ENCODE data around the gene ANKRD33. TPM values are rescaled to one million over a fixed set of nuclear protein-coding genes. Genes with fewer than 3 reads are reported as not detected.

Gene ANKRD33
- total RNA-seq, 1 experiment from 2014 or later: 0.21 TPM

- Histone ChIP-seq H3K36me3 (ENCODE audit: control insufficient read depth, insufficient read depth, low read length) (no peaks in the 10 kb centered on the region), H3K27me3 (ENCODE audit: control insufficient read depth, insufficient read depth, low read length) (no peaks in the 10 kb centered on the region), H3K4me1 (ENCODE audit: control insufficient read depth, insufficient read depth, low read length) (peaks cover 10% of the 10 kb centered on the region), H3K27ac (ENCODE audit: low read length) (no peak overlapping the region), H3K4me3 (ENCODE audit: low read depth in 2 of 2, low read length in 2 of 2) (no peak overlapping the region), H3K9me3 (ENCODE audit: control insufficient read depth, insufficient read depth, low read depth, low read length) (no peaks in the 10 kb centered on the region)
- ChIA-PET POLR2A (interaction anchor here (0.6 kb wide), 2 partner anchors 8 to 777 kb away, joined by 7 to 8 read pairs; no protein-coding TSS in a partner anchor), CTCF (no interaction called here)
- ATAC-seq (no peak), DNase-seq (ENCODE audit: low read depth, low spot score) (no peak)
- no TSS peak for BruUV-seq (replicated peaks)
- in situ Hi-C loops (cut with HindIII; ENCODE audit: low pct_unique_long_range_greater_than_20kb, low sequenced_read_pairs): no loop called here
- intact Hi-C loops (cut with micrococcal nuclease; ENCODE audit: unreplicated experiment): no loop called here
- no peak for TF ChIP-seq SIN3A (IDR thresholded peaks at IDR 0.05; ENCODE audit: borderline replicate concordance, insufficient read depth, low read depth, low read length)
- no peak for TF ChIP-seq CTCF (IDR thresholded peaks at IDR 0.05)
- no peak for TF ChIP-seq REST (IDR thresholded peaks at IDR 0.05; ENCODE audit: insufficient read depth in 1 of 2, low read depth in 2 of 2, low read length in 1 of 2)
- no peak for TF ChIP-seq TCF7L2 (IDR thresholded peaks at IDR 0.05; ENCODE audit: low read depth, low read length)
- TF ChIP-seq POLR2AphosphoS5 (IDR thresholded peaks at IDR 0.05; ENCODE audit: low read depth, low read length): no peak
Observed at GRCh38 chr12:51852404-51853137, 35.3 kb upstream of the ANKRD33 start.

DNA sequence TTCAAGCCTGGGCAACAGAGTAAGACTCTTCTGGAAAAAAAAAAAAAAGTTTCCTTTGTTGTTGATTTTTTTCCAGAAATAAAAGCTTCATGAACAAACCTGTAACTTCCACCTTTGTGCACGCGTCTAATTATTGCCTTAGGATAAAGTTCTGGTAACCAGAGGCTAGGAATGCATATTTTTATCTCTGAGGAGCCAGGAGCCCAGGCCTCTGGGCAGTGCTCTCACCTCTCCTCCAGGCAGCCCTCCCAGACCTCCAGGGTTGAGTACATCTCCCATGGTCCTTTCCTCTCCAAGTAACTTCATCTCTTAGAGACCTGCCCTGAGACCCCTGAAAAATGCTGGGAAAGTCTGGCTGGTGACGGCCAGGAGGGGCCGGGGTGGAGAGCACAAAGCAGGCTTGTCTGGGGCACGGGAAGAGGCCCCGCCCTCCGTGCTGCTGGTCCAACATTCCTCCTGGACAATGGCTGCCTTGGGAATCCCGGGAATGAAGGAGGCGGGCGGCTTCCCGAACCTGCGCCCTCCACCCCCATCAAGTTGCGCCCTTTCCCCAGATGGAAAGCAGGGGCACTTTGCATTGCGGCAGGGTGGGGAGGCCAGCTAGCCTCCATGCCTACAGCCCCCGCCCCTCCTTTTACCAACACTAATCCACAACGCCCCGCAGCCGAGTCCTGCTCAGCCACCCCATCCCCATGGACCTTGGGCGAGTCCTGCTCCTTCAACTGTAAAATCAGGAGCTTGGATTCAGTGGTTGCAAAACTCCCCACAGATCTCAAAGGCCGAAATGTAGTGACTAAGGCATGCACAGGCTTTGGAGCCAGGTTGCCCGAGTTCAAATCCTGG lies 32.1 kb upstream of the ANKRD33 start:
- CTCF ChIA-PET: interaction anchor here (1.4 kb wide), 1 partner anchor 19 kb away, joined by 5 read pairs; no protein-coding TSS in a partner anchor
- H3K4me1 ChIP-seq (ENCODE audit: control insufficient read depth, insufficient read depth, low read length): peaks cover 7% of the 10 kb centered on the region; the same call in 1 of the 2 replicates
- ATAC-seq (peak; percentile 68), DNase-seq (ENCODE audit: low read depth, low spot score) (no peak)
- peak overlapping the region; percentile 1 to 14; a peak in 1 of 4 replicates for H3K4me3 ChIP-seq (ENCODE audit: low read depth in 2 of 2, low read length in 2 of 2)
- no peaks in the 10 kb centered on the region for H3K36me3 ChIP-seq (ENCODE audit: control insufficient read depth, insufficient read depth, low read length)
- no TSS peak for BruUV-seq (replicated peaks)
- H3K27ac ChIP-seq (ENCODE audit: low read length): no peak overlapping the region
- POLR2A ChIA-PET: interaction anchor here (0.5 to 1.6 kb wide), 2 partner anchors 30 to 213 kb away, joined by 4 to 11 read pairs; no protein-coding TSS in a partner anchor
- intact Hi-C loops (cut with micrococcal nuclease; ENCODE audit: unreplicated experiment) (no loop called here), in situ Hi-C loops (cut with HindIII; ENCODE audit: low pct_unique_long_range_greater_than_20kb, low sequenced_read_pairs) (no loop called here)
- TF ChIP-seq REST (IDR thresholded peaks at IDR 0.05; ENCODE audit: insufficient read depth in 1 of 2, low read depth in 2 of 2, low read length in 1 of 2) (no peak), CTCF (IDR thresholded peaks at IDR 0.05) (no peak), SIN3A (IDR thresholded peaks at IDR 0.05; ENCODE audit: borderline replicate concordance, insufficient read depth, low read depth, low read length) (no peak), POLR2AphosphoS5 (IDR thresholded peaks at IDR 0.05; ENCODE audit: low read depth, low read length) (no peak), TCF7L2 (IDR thresholded peaks at IDR 0.05; ENCODE audit: low read depth, low read length) (no peak)
- H3K9me3 ChIP-seq (ENCODE audit: control insufficient read depth, insufficient read depth, low read depth, low read length): no peaks in the 10 kb centered on the region
- no peaks in the 10 kb centered on the region for H3K27me3 ChIP-seq (ENCODE audit: control insufficient read depth, insufficient read depth, low read length)

All from Panc1 (cell line).